Loucy (cell line): ENCODE measurements around the gene SRPK1.

ENCODE experiments used
- H2AFZ ChIP-seq: fragments of 200-600 bp; sonication (generic); 2 replicates; pipeline ENCODE4 v1.6.0; 2016; ENCODE audit warnings: antibody characterized with exemption, mild to moderate bottlenecking, low read length, moderate library complexity
- H3F3A ChIP-seq: fragments of 200-600 bp; 2 replicates; pipeline ENCODE4 v1.6.0; 2016; ENCODE audit warnings: antibody characterized with exemption, low read depth, mild to moderate bottlenecking
- H3K27me3 ChIP-seq: fragments of 200-600 bp; sonication (generic); 2 replicates; pipeline ENCODE4 v1.6.1; 2014; ENCODE audit warnings: low read length, mild to moderate bottlenecking; ENCODE audit not compliant: insufficient read depth, poor library complexity, severe bottlenecking
- H3K36me3 ChIP-seq: fragments of 200-600 bp; sonication (generic); 2 replicates; pipeline ENCODE4 v1.6.1; 2016; ENCODE audit warnings: low read length; ENCODE audit not compliant: insufficient read depth
- H3K4me1 ChIP-seq: fragments of 200-600 bp; sonication (generic); 2 replicates; pipeline ENCODE4 v1.5.1; 2014; ENCODE audit warnings: low read length, mild to moderate bottlenecking; ENCODE audit not compliant: insufficient read depth, poor library complexity, severe bottlenecking
- H3K4me2 ChIP-seq: fragments of 200-600 bp; sonication (generic); 2 replicates; pipeline ENCODE4 v1.6.0; 2014; ENCODE audit warnings: antibody characterized with exemption, low read length, low read depth, mild to moderate bottlenecking; ENCODE audit not compliant: poor library complexity, severe bottlenecking
- H3K4me3 ChIP-seq: fragments of 200-600 bp; sonication (generic); 2 replicates; pipeline ENCODE4 v1.5.1; 2014; ENCODE audit warnings: low read length, mild to moderate bottlenecking, mixed read lengths; ENCODE audit not compliant: poor library complexity, severe bottlenecking
- H3K79me2 ChIP-seq: fragments of 200-600 bp; sonication (generic); 2 replicates; pipeline ENCODE4 v1.6.1; 2014; ENCODE audit warnings: low read length; ENCODE audit not compliant: insufficient read depth
- H3K9ac ChIP-seq: fragments of 200-600 bp; sonication (generic); 2 replicates; pipeline ENCODE4 v1.6.0; 2014; ENCODE audit warnings: mild to moderate bottlenecking, low read depth, low read length, moderate library complexity; ENCODE audit not compliant: poor library complexity, severe bottlenecking
- H3K9me2 ChIP-seq: fragments of 200-600 bp; sonication (generic); replicated peaks from 2 replicates; pipeline ENCODE4 v1.6.1; 2016; ENCODE audit warnings: low read depth, low read length, mixed read lengths
- H3K9me3 ChIP-seq: fragments of 200-600 bp; sonication (generic); 2 replicates; pipeline ENCODE4 v1.6.1; 2014; ENCODE audit warnings: mild to moderate bottlenecking, antibody characterized with exemption, low read length, low read depth; ENCODE audit not compliant: insufficient read depth
- H4K20me1 ChIP-seq: fragments of 200-600 bp; sonication (generic); 2 replicates; pipeline ENCODE4 v1.6.0; 2014; ENCODE audit warnings: antibody characterized with exemption, low read length, mild to moderate bottlenecking; ENCODE audit not compliant: insufficient read depth, poor library complexity, severe bottlenecking
- CTCF ChIP-seq: fragments of 200-600 bp; sonication (generic); conservative IDR thresholded peaks from 2 replicates; pipeline ENCODE4 v1.5.1; 2014; ENCODE audit warnings: mild to moderate bottlenecking, antibody characterized with exemption, low read length
- EZH2phosphoT487 ChIP-seq: fragments of 200-600 bp; IDR thresholded peaks from 2 replicates; pipeline ENCODE4 v1.6.1; 2018; ENCODE audit warnings: antibody characterized with exemption, mild to moderate bottlenecking, moderate library complexity, borderline replicate concordance

SRPK1 gene

DNA sequence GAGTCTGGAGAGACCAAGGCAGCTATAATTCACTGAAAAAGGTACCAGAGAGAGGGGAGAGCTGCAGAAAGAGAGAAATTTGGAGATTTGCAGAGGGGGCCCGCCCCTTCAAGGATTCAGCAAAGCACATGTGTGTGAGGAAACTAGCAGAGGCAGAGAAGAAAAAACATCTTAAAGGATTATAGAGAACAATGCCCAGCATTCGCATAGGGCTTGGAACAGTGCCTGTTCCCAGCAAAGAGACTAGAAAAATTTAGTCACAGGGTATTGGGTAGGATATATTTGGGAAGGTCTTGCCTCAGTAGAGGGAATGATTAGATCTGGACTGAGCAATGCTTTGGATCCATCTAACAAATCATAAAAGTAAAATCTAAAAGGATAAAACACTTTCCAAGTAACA, 44.0 kb downstream of the SRPK1 start:
- Histone ChIP-seq H3F3A (no peaks in the 10 kb centered on the region), H3K36me3 (peaks cover 47% of the 10 kb centered on the region), H2AFZ (no peak overlapping the region), H3K4me1 (no peaks in the 10 kb centered on the region), H3K9me2 (no peaks in the 10 kb centered on the region), H3K9ac (no peak overlapping the region), H3K79me2 (no peaks in the 10 kb centered on the region), H3K9me3 (peaks cover 5% of the 10 kb centered on the region; the same call in 1 of the 2 replicates), H4K20me1 (no peaks in the 10 kb centered on the region), H3K4me2 (no peak overlapping the region), H3K27me3 (no peaks in the 10 kb centered on the region), H3K4me3 (no peak overlapping the region)
- TF ChIP-seq EZH2phosphoT487 (no peak), CTCF (no peak)

GRCh38 chr6:35874730-35875129, 46.2 kb downstream of the SRPK1 start:
- peaks cover 47% of the 10 kb centered on the region for H3K36me3 ChIP-seq
- no peak overlapping the region for H3K4me2 ChIP-seq
- no peaks in the 10 kb centered on the region for H3K9me3 ChIP-seq
- H3K79me2 ChIP-seq = no peaks in the 10 kb centered on the region
- no peaks in the 10 kb centered on the region for H4K20me1 ChIP-seq
- no peak overlapping the region for H3K4me3 ChIP-seq
- no peaks in the 10 kb centered on the region for H3K27me3 ChIP-seq
- H3F3A ChIP-seq = no peaks in the 10 kb centered on the region
- H3K9me2 ChIP-seq = no peaks in the 10 kb centered on the region
- TF ChIP-seq CTCF (no peak), EZH2phosphoT487 (no peak)
- H3K9ac ChIP-seq = no peak overlapping the region
- no peaks in the 10 kb centered on the region for H3K4me1 ChIP-seq
- H2AFZ ChIP-seq = no peak overlapping the region

DNA sequence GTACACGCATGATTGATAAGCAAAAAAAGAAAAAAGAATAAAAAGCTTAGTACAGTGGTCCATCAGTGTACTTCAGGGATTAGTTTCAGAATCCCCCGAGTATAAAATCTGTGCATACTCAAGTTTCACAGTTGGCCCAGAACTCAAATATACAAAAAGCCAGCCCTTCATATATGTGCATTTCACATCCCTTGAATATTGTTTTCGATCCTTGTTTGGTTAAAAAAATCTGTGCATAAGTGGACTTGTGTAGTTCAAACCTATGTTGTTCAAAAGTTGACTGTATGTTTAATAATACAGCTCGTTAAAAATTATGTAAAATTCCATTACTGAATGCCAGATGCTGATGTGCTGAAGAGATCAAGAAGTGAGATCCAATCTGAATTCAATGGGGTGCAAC, 61.5 kb downstream of the SRPK1 start:
- no peak overlapping the region for H3K4me2 ChIP-seq

More for the DNA sequence above, 61.5 kb downstream of the SRPK1 start:
- TF ChIP-seq EZH2phosphoT487 (no peak), CTCF (no peak)
- H3K36me3 ChIP-seq = peaks cover 73% of the 10 kb centered on the region
- H3K27me3 ChIP-seq = no peaks in the 10 kb centered on the region
- H2AFZ ChIP-seq = no peak overlapping the region
- no peaks in the 10 kb centered on the region for H3K9me3 ChIP-seq
- no peaks in the 10 kb centered on the region for H3F3A ChIP-seq
- H4K20me1 ChIP-seq = no peaks in the 10 kb centered on the region
- H3K4me3 ChIP-seq = no peak overlapping the region
- H3K4me1 ChIP-seq = no peaks in the 10 kb centered on the region
- H3K79me2 ChIP-seq = peaks cover 15% of the 10 kb centered on the region; the same call in 1 of the 2 replicates
- H3K9ac ChIP-seq = no peak overlapping the region
- H3K9me2 ChIP-seq = no peaks in the 10 kb centered on the region
